GM10248 (cell line): ENCODE results near the gene FARS2.

ENCODE experiments used
- CTCF ChIA-PET: fragments of 300-600 bp; sonication (Branson Sonifier 250); formaldehyde crosslinking; extraction: SDS; loops from one replicate; lab custom pipeline; 2021; ENCODE audit warnings: antibody characterized with exemption; lab: Yijun Ruan, JAX
- POLR2A ChIA-PET: fragments of 350-650 bp; sonication (Branson Sonifier 250); formaldehyde crosslinking; extraction: SDS; loops from one replicate; lab custom pipeline; 2020; ENCODE audit warnings: antibody characterized with exemption; lab: Yijun Ruan, JAX
- DNase-seq: peaks from one replicate; pipeline ENCODE4 v3.0.0; 2012; ENCODE audit errors: extremely low spot score
- TF ChIP-seq, protein P1 (sequence below): IDR thresholded peaks from 2 replicates; pipeline ENCODE4 v1.5.1; 2012; ENCODE audit warnings: mild to moderate bottlenecking, low read depth; ENCODE audit errors: extremely low read depth, missing control alignments, control extremely low read depth

FARS2 gene

DNA sequence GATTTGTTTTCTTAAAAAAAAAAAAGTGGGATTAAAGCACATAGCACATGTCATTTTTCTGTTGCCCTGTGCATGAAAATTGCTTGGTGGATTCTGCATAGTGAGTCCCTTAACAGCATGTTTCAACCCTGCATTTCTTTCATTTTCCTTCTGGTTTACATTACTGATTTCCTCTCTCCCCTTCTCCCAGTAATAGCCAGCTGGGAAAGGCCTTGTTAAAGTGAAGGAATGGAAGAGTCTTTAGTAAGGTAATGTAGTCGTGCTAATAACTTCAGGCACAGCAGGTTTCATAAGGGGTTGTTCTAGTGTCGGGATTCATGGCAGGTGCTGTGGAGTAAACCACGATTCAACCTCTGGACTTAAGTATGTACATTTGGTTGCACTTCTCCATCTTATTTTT, 202.4 kb downstream of the FARS2 start:
- POLR2A ChIA-PET: no interaction called here
- CTCF ChIA-PET: no interaction called here
- TF ChIP-seq, protein P1, sequence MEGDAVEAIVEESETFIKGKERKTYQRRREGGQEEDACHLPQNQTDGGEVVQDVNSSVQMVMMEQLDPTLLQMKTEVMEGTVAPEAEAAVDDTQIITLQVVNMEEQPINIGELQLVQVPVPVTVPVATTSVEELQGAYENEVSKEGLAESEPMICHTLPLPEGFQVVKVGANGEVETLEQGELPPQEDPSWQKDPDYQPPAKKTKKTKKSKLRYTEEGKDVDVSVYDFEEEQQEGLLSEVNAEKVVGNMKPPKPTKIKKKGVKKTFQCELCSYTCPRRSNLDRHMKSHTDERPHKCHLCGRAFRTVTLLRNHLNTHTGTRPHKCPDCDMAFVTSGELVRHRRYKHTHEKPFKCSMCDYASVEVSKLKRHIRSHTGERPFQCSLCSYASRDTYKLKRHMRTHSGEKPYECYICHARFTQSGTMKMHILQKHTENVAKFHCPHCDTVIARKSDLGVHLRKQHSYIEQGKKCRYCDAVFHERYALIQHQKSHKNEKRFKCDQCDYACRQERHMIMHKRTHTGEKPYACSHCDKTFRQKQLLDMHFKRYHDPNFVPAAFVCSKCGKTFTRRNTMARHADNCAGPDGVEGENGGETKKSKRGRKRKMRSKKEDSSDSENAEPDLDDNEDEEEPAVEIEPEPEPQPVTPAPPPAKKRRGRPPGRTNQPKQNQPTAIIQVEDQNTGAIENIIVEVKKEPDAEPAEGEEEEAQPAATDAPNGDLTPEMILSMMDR: no peak
- no peak for DNase-seq

DNA sequence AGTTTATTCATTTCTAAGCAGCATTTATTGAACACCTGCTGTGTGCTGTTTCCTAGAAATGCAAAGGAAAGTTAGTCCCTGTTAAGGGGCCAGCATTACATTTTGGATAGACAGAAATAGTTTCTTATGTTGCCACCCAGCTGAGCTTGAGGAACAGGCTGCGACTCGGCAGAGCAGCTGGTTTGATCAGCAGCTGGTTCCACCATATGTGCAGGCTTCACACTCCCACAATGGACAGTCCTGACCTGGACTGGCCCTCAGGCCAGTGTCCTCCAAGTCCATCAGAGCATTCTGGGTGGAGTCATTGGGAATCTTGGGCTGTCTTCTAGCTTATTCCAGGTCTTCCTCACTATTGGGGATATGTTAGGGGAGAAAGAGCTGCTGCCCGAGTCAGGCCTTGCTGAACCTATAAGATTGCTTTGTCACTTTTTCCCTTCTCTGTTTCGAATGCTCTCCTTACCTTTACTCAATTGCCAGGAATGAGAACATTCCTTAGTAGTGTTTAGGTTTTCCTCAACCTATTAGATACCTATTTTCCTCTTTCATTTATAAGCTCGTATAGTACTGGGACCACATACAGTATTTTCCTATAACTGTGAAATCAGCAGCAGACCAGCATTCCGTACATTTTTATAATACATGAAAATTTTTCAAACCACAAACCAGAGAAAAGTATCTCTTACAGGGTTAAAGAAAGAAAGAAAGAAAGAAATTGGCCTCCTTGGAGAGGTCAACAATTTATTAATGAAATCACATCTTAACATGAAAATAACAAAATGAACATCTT, 203.0 kb downstream of the FARS2 start:
- DNase-seq: no peak
- ChIA-PET POLR2A (no interaction called here), CTCF (no interaction called here)

DNA sequence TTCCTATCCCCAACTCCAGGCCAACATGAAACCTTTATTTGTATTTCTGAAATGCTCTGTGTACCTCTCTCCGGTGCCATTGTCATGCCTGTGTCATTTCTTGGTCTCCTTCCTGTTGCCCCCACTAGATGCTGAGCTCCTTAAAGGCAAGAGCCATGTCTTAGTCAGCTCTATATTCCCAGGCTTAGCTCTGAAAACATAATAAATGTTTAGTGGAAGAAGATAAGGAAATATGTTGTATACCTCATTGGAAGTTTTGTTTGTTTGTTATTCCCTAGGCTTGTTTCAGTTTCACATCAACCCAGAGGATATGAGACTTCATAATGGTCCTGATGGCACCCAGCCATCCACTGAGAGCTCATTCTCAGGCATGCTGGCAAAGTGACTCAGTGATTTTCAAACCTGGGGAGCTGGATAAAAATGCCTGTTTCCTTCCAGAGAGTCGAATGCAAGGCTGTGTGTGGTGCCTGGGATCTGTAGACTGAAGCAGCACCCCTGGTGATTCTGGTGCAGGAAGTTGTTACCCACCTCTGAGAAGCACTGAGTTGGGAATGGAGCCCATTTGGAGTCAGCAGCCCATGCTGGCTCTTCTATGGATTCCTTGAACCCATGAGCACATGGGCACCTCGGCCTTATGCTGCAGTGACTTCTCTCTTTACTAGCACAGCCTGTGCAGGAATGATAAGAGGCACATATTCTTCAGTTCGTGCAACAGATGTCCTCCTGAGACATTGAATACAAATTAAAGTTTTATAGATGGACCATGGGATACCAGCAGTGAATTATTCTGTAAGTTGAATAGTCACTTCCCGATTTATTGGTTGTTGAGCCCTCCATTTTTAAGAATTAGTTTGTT, 205.2 kb downstream of the FARS2 start:
- no peak for DNase-seq
- TF ChIP-seq, protein P1: no peak
- POLR2A ChIA-PET: no interaction called here
- CTCF ChIA-PET: interaction anchor here (0.8 to 1.9 kb wide), 2 partner anchors 17 to 52 kb away, joined by 4 to 6 read pairs; no protein-coding TSS in a partner anchor

More for the DNA sequence above, 203.0 kb downstream of the FARS2 start:
- TF ChIP-seq, protein P1: no peak

DNA sequence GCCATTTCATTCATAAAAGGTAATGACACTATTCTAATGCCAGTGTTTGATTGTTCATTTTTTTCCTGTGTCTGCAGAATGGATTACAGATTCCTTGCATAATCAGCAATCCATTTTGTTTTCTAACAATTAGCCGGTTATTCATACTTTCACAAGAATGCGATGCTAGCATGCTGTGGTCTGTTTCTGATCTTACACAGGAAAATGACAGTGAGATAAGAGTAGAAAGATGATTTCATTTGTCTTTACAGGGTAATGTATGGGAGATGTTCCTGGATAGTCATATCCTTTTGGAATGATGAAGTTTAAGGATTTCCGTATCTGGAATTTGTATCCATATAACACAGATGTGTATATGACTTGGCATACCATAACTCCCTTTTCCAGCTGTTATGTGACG, 207.3 kb downstream of the FARS2 start:
- ChIA-PET CTCF (interaction anchor here (1.0 to 4.4 kb wide), 5 partner anchors 11 to 1078 kb away, joined by 3 to 30 read pairs (median 3); no protein-coding TSS in a partner anchor), POLR2A (no interaction called here)
- DNase-seq: no peak
- TF ChIP-seq, protein P1: no peak

DNA sequence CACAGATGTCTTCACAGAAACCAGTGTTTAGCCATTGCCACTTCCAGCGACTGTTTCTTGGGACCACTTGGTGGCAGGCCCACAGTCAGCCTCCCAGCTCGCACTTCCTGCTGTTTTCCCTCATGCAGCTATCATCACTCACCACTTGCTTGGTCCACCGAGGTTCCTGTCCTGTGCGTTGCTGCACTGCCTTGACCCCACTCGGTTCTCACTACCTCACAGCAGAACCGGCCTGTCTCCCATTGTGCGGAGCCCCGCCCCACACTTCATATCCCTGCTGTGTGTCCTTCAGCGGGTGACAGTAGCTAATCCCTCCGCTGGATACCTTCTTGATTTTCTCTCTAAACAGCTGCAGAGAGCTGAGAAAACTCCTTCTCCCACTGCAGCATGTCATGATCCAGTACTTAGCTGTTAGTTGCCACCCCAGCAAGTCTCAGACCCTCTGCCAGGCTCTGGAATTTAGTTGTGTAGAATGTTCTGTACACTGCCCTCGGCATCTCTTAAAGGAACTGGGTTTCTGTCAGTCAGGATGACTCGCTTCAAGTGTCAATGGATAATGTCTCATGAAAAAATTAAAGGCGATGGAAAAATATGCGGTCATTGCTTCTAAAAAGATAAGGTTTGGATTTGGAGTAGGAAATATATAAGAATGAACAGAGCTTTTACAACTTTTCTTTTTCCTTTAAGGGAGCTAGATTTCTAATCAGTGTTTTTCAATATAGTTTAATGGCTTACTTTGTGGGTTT, 208.0 kb downstream of the FARS2 start:
- CTCF ChIA-PET: interaction anchor here (1.0 to 5.7 kb wide), 5 partner anchors 12 to 1078 kb away, joined by 3 to 69 read pairs (median 4); no protein-coding TSS in a partner anchor
- TF ChIP-seq, protein P1: no peak
- POLR2A ChIA-PET: no interaction called here
- DNase-seq: no peak

DNA sequence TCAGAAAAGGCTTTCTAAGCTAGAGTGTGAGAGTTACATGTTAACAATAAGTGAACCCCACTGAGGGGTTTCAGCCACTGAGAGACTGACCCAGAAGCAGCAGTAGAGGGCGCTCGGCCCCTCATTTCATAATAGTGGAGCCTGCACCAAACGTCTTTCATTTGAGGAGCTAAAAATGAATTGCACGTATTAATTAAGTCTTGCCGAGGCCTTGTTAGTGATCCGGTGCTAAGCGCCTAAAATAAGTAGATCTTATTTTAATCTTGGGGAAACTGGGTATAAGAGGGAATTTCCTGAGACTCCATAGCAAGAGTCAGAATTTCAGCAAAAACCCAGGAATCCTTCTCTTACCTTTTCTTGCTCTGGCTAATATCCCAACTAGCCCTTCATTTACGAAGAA, 209.7 kb downstream of the FARS2 start:
- TF ChIP-seq, protein P1: peak; percentile 86
- CTCF ChIA-PET: interaction anchor here (0.6 to 5.7 kb wide), 25 partner anchors 8 to 1077 kb away, joined by 3 to 69 read pairs (median 4); no protein-coding TSS in a partner anchor
- DNase-seq: peak; percentile 75
- POLR2A ChIA-PET: no interaction called here
